ENCODE data around the gene CHRNA4. TPM values are rescaled to one million over a fixed set of nuclear protein-coding genes. Genes with fewer than 3 reads are reported as not detected.
"Not testable (repeated sequence)": the region's sequence is repeated elsewhere in the genome, so short reads cannot be mapped to it uniquely, and the experiment has no call there.

Gene CHRNA4
- total and polyA plus RNA-seq, 2 of the 4 experiments (the other 2 are of a cell fraction) = not detected

- H3K14ac ChIP-seq (replicated peaks; ENCODE audit: low read depth, low read length); H3K9me1 ChIP-seq (ENCODE audit: insufficient read depth, low read length); H3K9ac ChIP-seq (ENCODE audit: low read depth, low read length); H4K8ac ChIP-seq (ENCODE audit: low read depth in 2 of 2, low read length in 2 of 2); H3K27ac ChIP-seq (ENCODE audit: insufficient read depth, low read length); DNase-seq; H4K91ac ChIP-seq (ENCODE audit: insufficient read depth, low read depth, low read length); H2BK15ac ChIP-seq (ENCODE audit: low read depth, low read length); H3K4me2 ChIP-seq (ENCODE audit: low read depth, low read length); H3K79me1 ChIP-seq (ENCODE audit: low read depth in 1 of 2, low read length in 2 of 2); H2AFZ ChIP-seq (replicated peaks; ENCODE audit: low read length, poor library complexity); BruUV-seq (replicated peaks); H4K5ac ChIP-seq (ENCODE audit: low read depth, low read length); H2AK9ac ChIP-seq (replicated peaks; ENCODE audit: low read depth, low read length, poor library complexity); H2BK120ac ChIP-seq (ENCODE audit: low read depth, low read length); H3K23ac ChIP-seq (ENCODE audit: low read depth, low read length); dilution Hi-C loops (cut with HindIII; ENCODE audit: low sequenced_read_pairs, unreplicated experiment); H3K4me3 ChIP-seq (ENCODE audit: insufficient read depth, low read depth, low read length); H3K56ac ChIP-seq (ENCODE audit: extremely low read depth, insufficient read depth, low read length); POLR2A ChIA-PET (ENCODE audit: unreplicated experiment); in situ Hi-C loops (cut with MboI; ENCODE audit: low sequenced_read_pairs); H3K4ac ChIP-seq (ENCODE audit: low read depth, low read length); CTCF ChIA-PET; H3K9me3 ChIP-seq (ENCODE audit: control insufficient read depth, insufficient read depth, low read length); H2BK5ac ChIP-seq (ENCODE audit: low read depth, low read length, poor library complexity, severe bottlenecking); ATAC-seq (ENCODE audit: low read depth); intact Hi-C loops (cut with micrococcal nuclease); H3K4me1 ChIP-seq (ENCODE audit: control insufficient read depth, insufficient read depth, low read length); H2AK5ac ChIP-seq (ENCODE audit: low read depth, low read length); H4K20me1 ChIP-seq (ENCODE audit: insufficient read depth, low read length); H2BK20ac ChIP-seq (ENCODE audit: low read depth, low read length); H3K36me3 ChIP-seq (ENCODE audit: control insufficient read depth, insufficient read depth, low read length); H3K18ac ChIP-seq (ENCODE audit: low read depth, low read length): not testable (repeated sequence)
- peaks cover 35% of the 10 kb centered on the region for H3K27me3 ChIP-seq (ENCODE audit: control insufficient read depth, insufficient read depth, low read length)
- WGBS, 2 experiments (ENCODE audit: extremely low coverage in 2 of 2, insufficient read length in 1 of 2) = 77% methylated on average over 3 of the region's 14 CpGs; no CpG with 5 or more reads in 1 of the 2 experiments
- peak; percentile 55 for TF ChIP-seq CEBPB (IDR thresholded peaks at IDR 0.05; ENCODE audit: low read depth, low read length)
Observed at GRCh38 chr20:63339154-63340094, 21.7 kb downstream of the CHRNA4 start.
